Epithelial cell of proximal tubule (primary cell): ENCODE data around the gene TMEM259. TPM values are rescaled to one million over a fixed set of nuclear protein-coding genes. Genes with fewer than 3 reads are reported as not detected.

Experiments used
- DNase-seq: peaks from one replicate; pipeline ENCODE4 v3.0.0-alpha.2; 2011; ENCODE audit warnings: low read depth
- H3K4me3 ChIP-seq: 2 replicates; pipeline ENCODE4 v1.5.1; 2011; ENCODE audit warnings: low read depth, mild to moderate bottlenecking, low read length
- CTCF ChIP-seq: conservative IDR thresholded peaks from 2 replicates; pipeline ENCODE4 v1.5.1; 2012; ENCODE audit warnings: low read depth, mild to moderate bottlenecking, low read length
- total RNA-seq: library from RNA; depleted of rRNA; stranded (reverse); fragments of >200 nt; gene quantifications from 2 replicates; pipeline ENCODE4 v1.2.3, GENCODE V29; 2015

The TMEM259 gene
- total RNA-seq, 1 donor from 2014 or later, result 193 TPM

GRCh38 chr19:1041835-1042685 lies 21.1 kb upstream of the TMEM259 start:
- H3K4me3 ChIP-seq, result no peak overlapping the region
- no peak for TF ChIP-seq CTCF
- DNase-seq, result no peak

- no peak for DNase-seq
- peak overlapping the region; percentile 65 for H3K4me3 ChIP-seq
- no peak for TF ChIP-seq CTCF
Observed at GRCh38 chr19:1041272-1041834, 20.4 kb upstream of the TMEM259 start.

DNA sequence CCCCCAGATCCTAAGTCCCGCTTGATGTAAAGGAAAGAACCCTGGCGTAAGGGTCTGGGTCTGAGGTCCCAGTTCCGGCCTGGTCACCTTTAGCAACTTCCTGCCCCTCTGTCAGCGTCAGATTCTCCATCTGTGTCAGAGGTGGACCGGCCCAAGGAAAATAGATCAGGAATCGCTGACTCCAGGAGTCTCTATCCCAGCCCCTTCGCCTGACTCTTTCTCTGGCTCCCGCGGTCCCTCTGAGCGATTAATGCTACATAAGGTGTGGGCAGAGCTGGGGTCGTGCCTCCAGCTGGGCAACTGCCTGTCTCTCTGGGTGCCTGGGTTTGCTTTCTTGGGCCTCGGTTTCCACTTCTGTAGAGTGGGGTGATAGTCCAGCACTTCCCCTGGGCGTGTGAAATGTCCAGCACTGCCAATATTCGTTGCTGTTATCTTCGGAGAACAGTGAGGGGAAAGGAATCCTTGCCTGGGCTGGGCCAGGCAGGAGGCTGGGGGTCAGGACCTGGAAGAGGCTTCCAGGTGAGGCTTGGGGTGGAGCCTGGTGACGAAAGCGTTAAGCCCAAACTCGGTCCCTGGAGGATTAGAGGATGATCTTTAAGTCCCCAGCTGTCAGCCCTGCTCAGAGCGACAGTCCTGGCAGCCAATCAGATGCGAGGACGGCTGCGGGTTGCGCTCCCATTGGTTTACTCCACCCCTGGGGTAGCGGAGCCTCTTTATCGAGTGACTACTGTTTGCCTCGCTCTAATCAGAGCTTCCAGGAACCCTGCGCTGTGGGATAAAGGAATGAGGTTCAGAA lies 19.8 kb upstream of the TMEM259 start:
- no peak for TF ChIP-seq CTCF
- peak overlapping the region; percentile 65 for H3K4me3 ChIP-seq
- DNase-seq, result peak; percentile 48

DNA sequence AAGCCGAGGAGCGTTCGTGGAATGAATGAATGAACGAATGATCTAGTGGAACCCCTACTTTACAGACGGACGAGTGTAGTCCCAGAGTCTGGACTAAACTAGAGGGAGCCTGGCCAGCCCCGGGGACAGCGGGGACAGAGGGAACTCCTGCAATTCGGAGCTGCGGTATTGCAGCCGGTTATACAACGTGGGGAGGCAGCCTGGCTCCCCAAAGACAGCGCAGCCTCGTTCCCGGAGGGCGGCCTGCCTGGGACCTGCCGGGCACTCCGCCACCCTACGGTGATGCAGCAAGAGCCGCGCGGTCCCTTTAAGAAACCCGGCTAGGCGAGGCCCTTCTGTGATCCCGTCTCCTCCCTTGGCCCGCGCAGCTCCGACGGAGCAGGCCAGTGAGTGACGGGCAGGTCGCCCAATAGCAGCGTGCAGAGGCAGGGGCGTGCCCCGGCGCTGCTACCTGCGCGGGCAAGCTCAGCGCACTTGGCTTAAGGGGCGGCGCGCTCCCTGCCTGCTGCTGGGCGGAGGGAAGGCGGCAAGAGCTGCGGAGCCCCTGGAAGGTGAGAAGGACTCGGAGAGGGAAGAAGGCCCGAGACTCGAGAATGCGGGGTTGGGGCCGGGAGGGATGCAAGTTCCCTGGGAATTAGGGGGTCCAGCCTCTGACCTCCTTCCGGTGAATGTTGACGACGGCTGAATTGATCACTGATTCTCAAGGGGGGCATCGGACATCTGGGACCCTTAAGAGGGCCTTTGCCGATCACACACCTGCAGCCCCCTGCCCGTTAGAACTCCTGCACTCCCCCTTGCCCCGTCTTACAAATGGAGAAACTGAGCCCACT lies 18.9 kb upstream of the TMEM259 start, which contains the start of gene ABCA7:
TSS of gene ABCA7 (plus strand) at position 462 of the 830 bp plus-strand sequence. CDS start 1,255 bp downstream, outside the sequence.
- no peak for TF ChIP-seq CTCF
- peak; percentile 59 for DNase-seq
- peak within 1 kb of the TSS; percentile 65 for H3K4me3 ChIP-seq

DNA sequence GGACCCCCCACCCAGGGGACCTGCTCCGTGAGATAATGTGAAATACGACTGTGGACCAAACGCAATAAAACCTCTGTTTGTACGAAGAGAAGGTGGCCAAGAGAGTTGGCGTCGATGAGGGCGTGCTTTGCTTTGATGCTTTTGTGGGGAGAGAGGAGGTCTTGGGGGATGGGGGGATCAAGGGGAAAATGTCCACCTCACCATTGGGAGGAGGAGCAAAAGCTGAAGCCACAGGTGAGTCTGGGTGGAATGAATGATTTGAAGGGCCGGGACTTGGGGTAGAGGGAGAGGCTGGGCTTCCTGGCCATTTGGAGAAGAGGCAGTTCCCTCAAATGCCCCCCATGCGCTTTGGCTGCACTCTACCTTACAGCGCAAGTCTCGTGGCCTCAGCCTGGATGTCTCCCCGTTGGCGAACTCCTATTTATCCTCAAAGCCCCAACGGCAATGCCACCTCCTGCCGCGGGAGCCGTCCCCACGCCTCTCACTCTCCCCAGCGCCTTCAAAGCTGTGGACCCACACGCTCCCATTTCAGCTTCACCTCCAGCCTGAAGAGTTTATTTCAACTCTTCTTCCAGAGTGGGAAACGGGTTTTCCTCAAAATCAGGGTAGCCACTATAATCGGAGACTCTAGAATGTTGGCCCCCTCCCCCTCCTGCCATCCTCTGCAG lies 18.2 kb upstream of the TMEM259 start:
- DNase-seq, result no peak
- no peak for TF ChIP-seq CTCF
- H3K4me3 ChIP-seq, result peak overlapping the region; percentile 65

DNA sequence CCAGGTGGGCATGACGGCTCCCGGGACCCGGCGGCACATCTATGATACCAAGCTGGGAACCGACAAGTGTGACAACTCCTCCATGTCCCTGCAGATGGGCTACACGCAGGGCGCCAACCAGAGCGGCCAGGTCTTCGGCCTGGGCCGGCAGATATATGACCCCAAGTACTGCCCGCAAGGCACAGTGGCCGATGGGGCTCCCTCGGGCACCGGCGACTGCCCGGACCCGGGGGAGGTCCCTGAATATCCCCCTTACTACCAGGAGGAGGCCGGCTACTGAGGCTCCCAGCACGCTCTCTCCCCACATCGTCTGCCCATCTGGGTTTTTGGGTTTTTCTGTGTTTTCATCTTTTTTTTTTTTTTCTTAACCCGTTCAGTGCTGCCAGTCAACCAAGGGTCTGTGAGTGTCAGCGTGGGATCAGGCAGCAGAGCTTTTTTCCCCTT lies 16.7 kb upstream of the TMEM259 start:
- no peak for DNase-seq
- no peak for TF ChIP-seq CTCF
- H3K4me3 ChIP-seq, result no peak overlapping the region
